Erythroblast (primary cell): Measurements from ENCODE around the gene CACNA1C.

Experiments
- GATA1 ChIP-seq: IDR thresholded peaks from 2 replicates; pipeline ENCODE4 v1.6.1; 2011; ENCODE audit warnings: low read depth, mild to moderate bottlenecking, control low read depth, low read length, moderate library complexity
- POLR2A ChIP-seq: IDR thresholded peaks from 2 replicates; pipeline ENCODE4 v1.6.1; 2011; ENCODE audit warnings: mild to moderate bottlenecking, low read length

- TF ChIP-seq POLR2A (no peak), GATA1 (no peak)
Measured at GRCh38 chr12:2673966-2674810, 621.4 kb downstream of the CACNA1C start.
